ENCODE measurements around the gene ZMIZ1.

DNA sequence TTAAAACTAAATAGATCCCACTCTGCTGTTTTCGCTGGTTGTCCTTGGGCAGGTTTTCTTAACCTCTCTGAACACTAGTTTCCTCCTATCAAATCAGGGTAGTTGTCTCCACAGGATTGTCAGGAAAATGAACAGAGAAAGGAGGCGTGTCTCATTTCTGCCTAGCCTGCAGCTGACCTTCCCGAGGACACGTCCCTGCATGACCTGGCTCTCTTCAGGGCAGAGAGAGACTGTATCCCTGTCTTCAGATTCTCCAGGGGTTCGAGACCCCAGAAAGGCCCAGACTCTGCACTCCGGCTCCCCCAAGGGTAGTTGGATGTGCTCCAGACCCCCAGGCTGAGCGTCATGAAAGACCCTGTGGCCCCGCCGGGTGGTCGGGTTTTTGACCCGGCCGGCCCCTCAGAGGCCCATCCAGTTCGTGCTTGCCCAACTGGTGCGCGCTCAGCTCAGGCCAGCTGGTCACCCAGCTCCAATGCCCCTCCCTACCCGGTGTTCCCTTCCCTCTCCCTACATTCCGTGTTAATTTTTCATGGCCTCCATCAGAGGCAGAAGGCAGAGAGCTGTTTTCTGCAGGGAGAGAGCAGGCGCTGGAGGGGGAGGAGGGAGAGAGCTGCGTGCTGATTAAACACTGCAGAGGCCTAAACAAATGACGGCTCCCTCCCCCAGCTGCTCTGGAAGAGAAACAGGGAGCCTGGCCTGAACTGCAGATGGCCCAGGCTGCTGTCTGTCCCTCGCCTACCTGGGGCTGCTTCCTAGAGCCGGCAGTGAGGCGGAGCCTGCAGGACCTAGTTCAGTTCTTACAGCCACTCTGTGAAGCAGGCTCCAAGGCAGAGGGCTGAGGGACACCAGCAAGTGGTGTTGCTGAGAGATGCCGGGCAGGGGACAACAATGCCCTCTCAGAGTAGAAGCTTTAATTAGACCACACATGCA, 192.3 kb downstream of the ZMIZ1 start:
- no peak for TF ChIP-seq POLR2A (IDR thresholded peaks at IDR 0.05)
- TF ChIP-seq, protein P1, sequence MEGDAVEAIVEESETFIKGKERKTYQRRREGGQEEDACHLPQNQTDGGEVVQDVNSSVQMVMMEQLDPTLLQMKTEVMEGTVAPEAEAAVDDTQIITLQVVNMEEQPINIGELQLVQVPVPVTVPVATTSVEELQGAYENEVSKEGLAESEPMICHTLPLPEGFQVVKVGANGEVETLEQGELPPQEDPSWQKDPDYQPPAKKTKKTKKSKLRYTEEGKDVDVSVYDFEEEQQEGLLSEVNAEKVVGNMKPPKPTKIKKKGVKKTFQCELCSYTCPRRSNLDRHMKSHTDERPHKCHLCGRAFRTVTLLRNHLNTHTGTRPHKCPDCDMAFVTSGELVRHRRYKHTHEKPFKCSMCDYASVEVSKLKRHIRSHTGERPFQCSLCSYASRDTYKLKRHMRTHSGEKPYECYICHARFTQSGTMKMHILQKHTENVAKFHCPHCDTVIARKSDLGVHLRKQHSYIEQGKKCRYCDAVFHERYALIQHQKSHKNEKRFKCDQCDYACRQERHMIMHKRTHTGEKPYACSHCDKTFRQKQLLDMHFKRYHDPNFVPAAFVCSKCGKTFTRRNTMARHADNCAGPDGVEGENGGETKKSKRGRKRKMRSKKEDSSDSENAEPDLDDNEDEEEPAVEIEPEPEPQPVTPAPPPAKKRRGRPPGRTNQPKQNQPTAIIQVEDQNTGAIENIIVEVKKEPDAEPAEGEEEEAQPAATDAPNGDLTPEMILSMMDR (IDR thresholded peaks at IDR 0.05), result no peak
- TF ChIP-seq POLR2AphosphoS5 (IDR thresholded peaks at IDR 0.05), result no peak
- no peak for TF ChIP-seq EP300 (IDR thresholded peaks at IDR 0.05)
